Measurements from ENCODE around the gene PLA2G12A. TPM values are rescaled to one million over a fixed set of nuclear protein-coding genes. Genes with fewer than 3 reads are reported as not detected.

PLA2G12A gene
- total RNA-seq, 1 experiment from 2014 or later: 47.3 TPM

DNA sequence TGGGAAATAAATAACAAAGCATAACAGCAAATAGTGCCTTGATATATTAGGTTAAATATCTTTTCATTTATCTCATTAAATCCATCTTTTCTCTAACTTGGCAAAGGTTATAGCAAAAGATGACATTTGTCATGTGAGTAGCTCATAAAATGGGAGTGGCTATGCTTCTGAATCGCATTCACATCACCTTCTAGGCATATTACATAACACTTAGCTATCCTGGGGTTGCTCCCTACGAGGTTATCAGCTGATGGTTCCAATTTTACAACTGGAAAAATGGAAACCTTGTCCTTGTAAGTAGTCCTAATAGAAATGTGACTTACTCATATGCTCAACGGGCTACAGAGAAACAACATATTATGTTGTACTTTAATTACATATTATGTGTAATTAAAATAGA lies 16.4 kb downstream of the PLA2G12A start:
- no peaks in the 10 kb centered on the region for H3K9me3 Mint-ChIP-seq
- H3K27ac Mint-ChIP-seq: no peak overlapping the region
- DNase-seq: no peak
- H3K4me3 Mint-ChIP-seq: no peak overlapping the region
- Histone ChIP-seq H2AFZ (ENCODE audit: low read length) (no peak overlapping the region), H2BK15ac (ENCODE audit: low read depth, low read length) (no peak overlapping the region), H4K5ac (ENCODE audit: insufficient read length, low read depth, low read length) (no peak overlapping the region), H3K27ac (ENCODE audit: insufficient read length, low read depth, low read length) (no peak overlapping the region), H2BK12ac (ENCODE audit: insufficient read length, low read depth, low read length) (no peak overlapping the region), H3T11ph (ENCODE audit: low read length) (no peak overlapping the region), H3K9ac (ENCODE audit: extremely low read depth, insufficient read length, low read length) (no peak overlapping the region), H2BK120ac (ENCODE audit: low read depth, low read length, poor library complexity, severe bottlenecking) (no peak overlapping the region), H3K18ac (ENCODE audit: insufficient read length, low read depth, low read length) (no peak overlapping the region), H3K27me3 (ENCODE audit: insufficient read depth, low read length) (no peaks in the 10 kb centered on the region), H2AK5ac (ENCODE audit: insufficient read length, low read length) (no peak overlapping the region), H3K56ac (ENCODE audit: insufficient read length, low read depth, low read length) (no peak overlapping the region), H3K23ac (ENCODE audit: insufficient read length, low read depth, low read length) (no peak overlapping the region), H3K79me2 (ENCODE audit: insufficient read depth, low read length) (peaks cover 2% of the 10 kb centered on the region; the same call in 1 of the 2 replicates), H4K91ac (ENCODE audit: insufficient read length, low read depth, low read length) (no peak overlapping the region), H4K20me1 (ENCODE audit: control insufficient read depth, insufficient read depth, insufficient read length) (no peaks in the 10 kb centered on the region), H3K23me2 (ENCODE audit: insufficient read length, low read depth, low read length, poor library complexity, severe bottlenecking) (no peaks in the 10 kb centered on the region), H3K4ac (ENCODE audit: low read depth, low read length) (no peak overlapping the region), H3K79me1 (ENCODE audit: insufficient read depth, low read depth, low read length, poor library complexity, severe bottlenecking) (peaks cover 2% of the 10 kb centered on the region), H3K9me3 (ENCODE audit: control insufficient read depth, low read depth, low read length) (no peaks in the 10 kb centered on the region), H3K14ac (ENCODE audit: insufficient read depth, low read length) (no peak overlapping the region), H2BK5ac (ENCODE audit: insufficient read length, low read length) (no peak overlapping the region), H2BK20ac (ENCODE audit: low read depth, low read length, poor library complexity, severe bottlenecking) (no peak overlapping the region), H3K4me2 (ENCODE audit: insufficient read depth, insufficient read length, low read length) (no peak overlapping the region), H3K4me1 (ENCODE audit: insufficient read depth, low read length) (no peaks in the 10 kb centered on the region), H4K8ac (replicated peaks; ENCODE audit: insufficient read length, low read depth, low read length) (no peak overlapping the region)
- no peaks in the 10 kb centered on the region for H3K4me1 Mint-ChIP-seq
- no CpG with 5 or more reads among the region's 3 CpGs for WGBS (ENCODE audit: extremely low coverage, insufficient read length, low lambda C conversion rate)
- TF ChIP-seq, protein P1, sequence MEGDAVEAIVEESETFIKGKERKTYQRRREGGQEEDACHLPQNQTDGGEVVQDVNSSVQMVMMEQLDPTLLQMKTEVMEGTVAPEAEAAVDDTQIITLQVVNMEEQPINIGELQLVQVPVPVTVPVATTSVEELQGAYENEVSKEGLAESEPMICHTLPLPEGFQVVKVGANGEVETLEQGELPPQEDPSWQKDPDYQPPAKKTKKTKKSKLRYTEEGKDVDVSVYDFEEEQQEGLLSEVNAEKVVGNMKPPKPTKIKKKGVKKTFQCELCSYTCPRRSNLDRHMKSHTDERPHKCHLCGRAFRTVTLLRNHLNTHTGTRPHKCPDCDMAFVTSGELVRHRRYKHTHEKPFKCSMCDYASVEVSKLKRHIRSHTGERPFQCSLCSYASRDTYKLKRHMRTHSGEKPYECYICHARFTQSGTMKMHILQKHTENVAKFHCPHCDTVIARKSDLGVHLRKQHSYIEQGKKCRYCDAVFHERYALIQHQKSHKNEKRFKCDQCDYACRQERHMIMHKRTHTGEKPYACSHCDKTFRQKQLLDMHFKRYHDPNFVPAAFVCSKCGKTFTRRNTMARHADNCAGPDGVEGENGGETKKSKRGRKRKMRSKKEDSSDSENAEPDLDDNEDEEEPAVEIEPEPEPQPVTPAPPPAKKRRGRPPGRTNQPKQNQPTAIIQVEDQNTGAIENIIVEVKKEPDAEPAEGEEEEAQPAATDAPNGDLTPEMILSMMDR (conservative IDR thresholded peaks at IDR 0.05): no peak
- H3K36me3 Mint-ChIP-seq (ENCODE audit: insufficient read depth in 1 of 3, low read depth in 3 of 3): peaks cover 5 to 37% (median 26%) of the 10 kb centered on the region in 3 experiments; a peak in 6 of 7 replicates
- no peaks in the 10 kb centered on the region for H3K27me3 Mint-ChIP-seq (ENCODE audit: low read depth)

All from H9 (cell line).